Right cardiac atrium (tissue), 5 donors: ENCODE results near the gene DIS3L2. TPM values are rescaled to one million over a fixed set of nuclear protein-coding genes. Genes with fewer than 3 reads are reported as not detected.

Experiments used
- ATAC-seq, 2 donors: fragments of 200-7000 bp; cut with Tn5 transposase; one replicate each; pipeline versions ENCODE4 v1.8.0 to v1.9.1; 2020; ENCODE audit warnings: moderate library complexity in 2 of 2, mild to moderate bottlenecking in 1 of 2
- DNase-seq, 3 donors: peaks; one replicate each; pipeline ENCODE4 v3.0.0-alpha.2; 2020
- H3K27ac ChIP-seq: one replicate; pipeline ENCODE4 v1.5.1; 2013; ENCODE audit warnings: mild to moderate bottlenecking, low read length, control low read depth, moderate library complexity
- H3K27me3 ChIP-seq: one replicate; pipeline ENCODE4 v1.6.1; 2013; ENCODE audit not compliant: control insufficient read depth, insufficient read depth
- H3K4me1 ChIP-seq: one replicate; pipeline ENCODE4 v1.6.1; 2013; ENCODE audit warnings: low read length; ENCODE audit not compliant: control insufficient read depth, insufficient read depth
- H3K4me3 ChIP-seq: one replicate; pipeline ENCODE4 v1.5.1; 2013; ENCODE audit warnings: low read length, control low read depth
- H3K9me3 ChIP-seq: one replicate; pipeline ENCODE4 v1.6.1; 2013; ENCODE audit warnings: low read length; ENCODE audit not compliant: control insufficient read depth
- WGBS: extraction: QIAGEN DNeasy Blood & Tissue Kit; methylation state at CpG from one replicate; pipeline ENCODE4 v1.1.7; 2013; 5-methylcytosine and 5-hydroxymethylcytosine counted together
- intact Hi-C, 4 donors: fragments of 100-400 bp; cut with DNase I; formaldehyde crosslinking; loops; one replicate each; pipeline versions ENCODE4 v1.11.0 to v1.14.0; 2022 to 2023
- polyA plus RNA-seq: library from polyadenylated mRNA; stranded (reverse); fragments of 200-250 nt; gene quantifications from one replicate; pipeline ENCODE4 v1.2.3, GENCODE V29; 2013
- total RNA-seq, 4 donors: library from RNA; stranded (reverse); fragmentation: NEBNext Ultra II Directional; extraction: Animal tissue kit (Norgen Biotek cat#: 25700); gene quantifications; one replicate each; pipeline ENCODE4 v1.2.1, GENCODE V29; 2021
- donor health status: healthy with polysubstance abuse.
- donor health status: DM: no; HTN: yes; CAD: no.
- donor health status: DM: no; HTN: no; CAD: no.
- donor health status: DM: no; HTN: yes; CAD: no; lungs with severe emphysema.
- donor health status: DM: yes; HTN: yes; CAD: no.

Gene DIS3L2
- total and polyA plus RNA-seq, 5 donors, result 11.0 to 25.4 (median 20.5) TPM

- no peak overlapping the region for H3K4me3 ChIP-seq
- no peak overlapping the region for H3K27ac ChIP-seq
- H3K4me1 ChIP-seq, result peaks cover 3% of the 10 kb centered on the region
- H3K9me3 ChIP-seq, result no peaks in the 10 kb centered on the region
- WGBS, result 77% methylated on average over 5 of the region's 5 CpGs
- no peak for DNase-seq
- intact Hi-C loops, result no loop called here
- no peaks in the 10 kb centered on the region for H3K27me3 ChIP-seq
- no peak for ATAC-seq
Observed at GRCh38 chr2:232275670-232276069, 314.2 kb downstream of the DIS3L2 start.

DNA sequence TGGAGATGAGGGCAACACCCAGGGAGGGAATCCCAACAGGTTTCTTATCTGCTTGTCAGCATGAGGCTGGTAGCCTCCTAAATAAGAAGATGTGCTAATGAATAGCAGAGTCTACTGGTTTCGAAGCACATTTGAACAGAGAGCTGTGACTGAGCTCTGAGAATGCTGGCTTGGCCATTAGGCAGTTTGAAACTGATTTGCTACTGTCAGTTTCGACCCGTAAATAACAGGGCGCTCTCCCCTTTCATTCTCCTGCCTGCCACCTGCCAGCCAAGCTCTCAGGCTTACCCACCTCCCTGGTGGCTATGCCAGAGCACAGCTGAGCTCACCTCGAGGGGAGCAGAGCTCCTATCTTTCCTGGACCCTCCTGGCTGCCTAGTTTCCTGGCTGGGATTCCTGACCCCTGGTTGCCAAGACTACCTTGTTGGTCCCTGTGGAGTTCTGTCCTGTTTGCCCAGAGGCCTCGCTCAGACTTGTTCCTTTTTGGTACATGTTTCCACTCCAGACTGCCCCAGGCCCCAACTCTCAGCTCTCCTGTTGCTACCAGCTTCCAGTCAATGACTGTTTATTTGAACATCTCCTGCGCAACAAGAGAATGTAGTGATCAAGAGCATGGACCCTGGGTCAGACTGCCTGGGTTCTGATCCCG lies 314.7 kb downstream of the DIS3L2 start:
- WGBS, result 89% methylated on average over 8 of the region's 8 CpGs

GRCh38 chr2:232276733-232277313 lies 315.3 kb downstream of the DIS3L2 start:
- H3K4me1 ChIP-seq, result peaks cover 3% of the 10 kb centered on the region
- intact Hi-C loops, result no loop called here
- DNase-seq (no peak), ATAC-seq (no peak)
- no peaks in the 10 kb centered on the region for H3K9me3 ChIP-seq
- no peak overlapping the region for H3K27ac ChIP-seq
- WGBS, result 70% methylated on average over 8 of the region's 8 CpGs
- no peaks in the 10 kb centered on the region for H3K27me3 ChIP-seq
- H3K4me3 ChIP-seq, result no peak overlapping the region

More for the DNA sequence above, 314.7 kb downstream of the DIS3L2 start:
- Histone ChIP-seq H3K4me3 (no peak overlapping the region), H3K27ac (no peak overlapping the region), H3K27me3 (no peaks in the 10 kb centered on the region), H3K4me1 (peaks cover 3% of the 10 kb centered on the region), H3K9me3 (no peaks in the 10 kb centered on the region)
- intact Hi-C loops, result no loop called here
- DNase-seq, result no peak
- peak in 1 of 2 donors; percentile 10 for ATAC-seq

DNA sequence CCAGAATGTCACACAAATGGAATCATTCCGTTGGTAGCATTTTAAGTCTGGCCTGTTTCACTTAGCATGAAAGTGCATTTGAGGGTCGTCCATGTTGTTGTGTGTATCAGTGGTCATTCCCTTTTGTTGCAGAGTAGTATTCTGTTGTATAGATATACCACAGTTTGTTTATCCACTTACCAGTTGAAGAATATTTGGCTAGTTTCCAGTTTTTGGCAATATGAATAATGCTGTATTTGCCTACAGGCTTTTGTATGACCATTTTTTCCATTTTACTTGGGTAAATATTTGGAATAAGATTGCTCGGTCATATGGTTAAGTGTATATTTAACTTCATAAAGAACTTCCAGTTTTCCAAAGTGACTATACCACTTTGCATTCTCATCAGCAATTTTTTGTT lies 317.0 kb downstream of the DIS3L2 start:
- intact Hi-C loops, result no loop called here
- DNase-seq, result no peak
- no peaks in the 10 kb centered on the region for H3K27me3 ChIP-seq
- no peak for ATAC-seq
- H3K4me1 ChIP-seq, result peaks cover 3% of the 10 kb centered on the region
- no peak overlapping the region for H3K4me3 ChIP-seq
- WGBS, result 96% methylated on average over 3 of the region's 3 CpGs
- H3K9me3 ChIP-seq, result no peaks in the 10 kb centered on the region
- no peak overlapping the region for H3K27ac ChIP-seq

DNA sequence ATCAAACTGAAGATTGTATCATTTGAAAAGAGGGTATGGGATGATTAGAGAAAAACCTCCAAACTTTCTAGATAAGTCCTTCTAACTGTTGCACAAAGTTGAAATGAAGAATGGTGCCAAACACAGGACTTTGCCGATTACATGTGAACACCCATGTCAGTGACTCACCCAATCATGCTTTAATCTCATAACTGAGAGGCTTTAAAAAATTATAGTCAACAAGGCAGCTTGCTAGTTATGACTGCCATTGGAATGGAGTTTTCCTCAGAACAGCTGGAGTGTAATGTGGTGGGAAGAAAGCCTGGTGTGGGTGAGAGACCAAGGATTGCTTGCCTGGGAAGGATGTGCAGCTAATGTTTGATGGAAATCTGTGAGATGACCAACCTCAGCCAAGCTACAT lies 318.8 kb downstream of the DIS3L2 start:
- ATAC-seq (peak; percentile 31 to 44), DNase-seq (no peak)
- intact Hi-C loops, result no loop called here
- 67% methylated on average over 1 of the region's 1 CpG for WGBS
- Histone ChIP-seq H3K27ac (no peak overlapping the region), H3K27me3 (no peaks in the 10 kb centered on the region), H3K4me3 (no peak overlapping the region), H3K4me1 (peaks cover 3% of the 10 kb centered on the region), H3K9me3 (no peaks in the 10 kb centered on the region)

DNA sequence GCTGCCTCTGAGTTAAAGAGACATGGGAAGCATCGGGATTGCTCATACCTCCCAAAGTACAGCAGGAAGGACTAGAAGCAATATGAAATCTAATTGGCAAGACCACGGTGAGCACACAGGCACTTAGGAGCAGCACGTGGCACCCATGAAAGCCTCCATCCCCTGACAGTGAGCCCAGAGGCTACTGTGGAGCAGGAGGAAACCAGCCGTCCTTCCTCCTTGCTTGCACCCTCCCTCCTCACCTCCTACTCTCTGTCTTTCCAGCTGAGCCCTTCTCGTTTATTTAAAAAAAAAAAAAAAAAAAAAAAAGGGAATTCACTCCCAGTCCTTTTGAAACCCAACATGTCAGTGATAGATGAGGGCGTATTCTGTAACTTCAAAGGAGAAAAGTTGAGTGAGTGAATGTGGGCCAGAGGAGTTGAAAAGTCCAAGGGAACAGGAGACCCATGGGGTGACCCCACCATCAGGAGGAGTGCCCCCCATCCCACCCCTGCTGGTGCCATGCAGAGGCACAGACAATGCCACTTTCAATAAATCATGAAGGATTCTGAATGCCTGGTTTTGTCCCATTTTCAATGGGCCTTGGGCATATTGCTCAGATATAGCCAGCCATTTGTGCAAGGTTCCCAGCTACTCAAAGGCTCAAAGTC lies 320.5 kb downstream of the DIS3L2 start:
- intact Hi-C loops, result no loop called here
- no peak for DNase-seq
- Histone ChIP-seq H3K27ac (no peak overlapping the region), H3K27me3 (no peaks in the 10 kb centered on the region), H3K4me3 (no peak overlapping the region), H3K4me1 (peaks cover under 1% of the 10 kb centered on the region), H3K9me3 (no peaks in the 10 kb centered on the region)
- 87% methylated on average over 6 of the region's 6 CpGs for WGBS
- ATAC-seq, result no peak

DNA sequence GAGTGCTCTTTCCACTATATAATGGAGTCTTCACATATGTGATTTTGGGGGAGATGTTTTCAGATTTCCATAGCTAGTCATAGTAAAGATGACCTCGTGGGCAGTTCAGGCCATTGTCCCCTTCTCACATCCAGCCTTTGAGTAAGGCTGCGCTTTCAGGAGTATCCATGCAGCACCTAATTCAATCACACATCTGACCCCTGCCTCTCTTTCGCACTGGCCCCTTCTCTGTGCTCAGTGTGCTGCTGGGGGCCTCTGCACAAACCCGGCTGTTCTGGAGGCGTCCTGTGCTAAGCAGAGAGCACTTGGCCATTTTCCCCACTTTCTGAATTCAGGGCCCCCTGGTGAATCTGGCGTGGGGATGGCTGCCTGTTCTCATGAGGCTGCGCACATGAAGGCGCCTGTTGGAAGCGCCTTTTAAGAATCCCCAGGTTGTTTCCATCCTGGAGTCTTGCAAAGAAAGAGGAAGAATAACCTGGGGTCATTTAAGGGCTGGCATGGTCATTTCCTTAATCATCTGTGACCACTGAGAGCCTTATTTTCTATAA lies 321.1 kb downstream of the DIS3L2 start:
- Histone ChIP-seq H3K4me3 (no peak overlapping the region), H3K4me1 (no peaks in the 10 kb centered on the region), H3K9me3 (no peaks in the 10 kb centered on the region), H3K27ac (no peak overlapping the region), H3K27me3 (no peaks in the 10 kb centered on the region)
- intact Hi-C loops, result no loop called here
- ATAC-seq, result no peak
- WGBS, result 95% methylated on average over 9 of the region's 9 CpGs
- no peak for DNase-seq

- 83% methylated on average over 5 of the region's 5 CpGs for WGBS
- Histone ChIP-seq H3K4me1 (no peaks in the 10 kb centered on the region), H3K4me3 (no peak overlapping the region), H3K27me3 (no peaks in the 10 kb centered on the region), H3K27ac (no peak overlapping the region), H3K9me3 (no peaks in the 10 kb centered on the region)
- DNase-seq (no peak), ATAC-seq (no peak)
- intact Hi-C loops, result no loop called here
Observed at GRCh38 chr2:232286001-232286868, 324.7 kb downstream of the DIS3L2 start.

DNA sequence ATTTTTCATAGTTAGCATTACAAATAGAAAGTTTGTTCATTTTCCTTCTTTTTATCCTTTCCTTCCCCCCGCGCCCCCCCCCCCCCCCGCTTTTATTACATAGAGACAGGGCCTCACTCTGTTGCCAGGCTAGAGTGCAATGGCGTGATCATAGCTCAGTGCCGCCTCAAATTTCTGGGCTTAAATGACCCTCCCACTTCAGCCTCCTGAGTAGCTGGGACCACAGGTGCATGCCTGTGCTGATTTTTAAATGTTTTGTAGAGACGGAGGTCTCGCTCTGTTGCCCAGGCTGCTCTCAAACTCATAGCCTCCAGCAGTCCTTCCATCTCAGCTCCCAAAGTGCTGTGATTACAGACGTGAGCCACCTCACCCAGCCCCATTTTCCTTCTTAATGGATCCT lies 325.8 kb downstream of the DIS3L2 start:
- 93% methylated on average over 8 of the region's 8 CpGs for WGBS
- ATAC-seq (no peak), DNase-seq (no peak)
- Histone ChIP-seq H3K4me1 (no peaks in the 10 kb centered on the region), H3K4me3 (no peak overlapping the region), H3K27ac (no peak overlapping the region), H3K27me3 (no peaks in the 10 kb centered on the region), H3K9me3 (no peaks in the 10 kb centered on the region)
- intact Hi-C loops, result no loop called here

DNA sequence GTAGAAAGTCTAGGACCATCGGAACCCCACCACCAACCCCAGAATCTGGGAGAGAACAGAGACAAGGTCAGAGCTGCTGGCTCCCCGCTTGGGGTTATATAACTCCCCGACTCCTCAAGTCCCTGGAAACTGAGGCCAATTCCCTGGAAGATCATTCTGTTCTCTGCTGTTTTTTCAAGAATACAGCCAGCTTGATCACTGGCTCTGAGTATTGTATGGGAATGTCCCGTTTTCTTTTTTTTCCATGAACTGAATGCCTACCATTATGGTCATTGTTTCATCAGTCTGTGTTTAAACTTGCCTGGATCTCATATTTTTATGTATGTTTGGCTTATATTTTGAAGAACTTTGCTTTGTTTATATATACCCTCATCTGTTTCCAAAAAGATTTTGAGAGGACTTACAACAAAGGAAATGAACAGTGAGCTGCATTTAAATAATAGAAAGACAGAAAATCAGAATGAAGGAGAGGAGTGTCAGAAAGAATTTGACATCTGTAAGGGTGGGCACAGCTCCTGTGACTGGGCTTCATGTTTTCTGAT lies 327.0 kb downstream of the DIS3L2 start:
- DNase-seq (peak in 1 of 3 donors; percentile 35), ATAC-seq (no peak)
- Histone ChIP-seq H3K27ac (no peak overlapping the region), H3K27me3 (no peaks in the 10 kb centered on the region), H3K4me1 (no peaks in the 10 kb centered on the region), H3K4me3 (no peak overlapping the region), H3K9me3 (no peaks in the 10 kb centered on the region)
- 73% methylated on average over 4 of the region's 4 CpGs for WGBS
- intact Hi-C loops, result no loop called here
